Measurements from ENCODE around the gene MTUS2. TPM values are rescaled to one million over a fixed set of nuclear protein-coding genes. Genes with fewer than 3 reads are reported as not detected.

MTUS2 gene
- total RNA-seq, 1 experiment from 2014 or later: 0.35 TPM

- H3K27me3 Mint-ChIP-seq (ENCODE audit: low read depth): peaks cover 3% of the 10 kb centered on the region
- no peak overlapping the region for H2BK5ac ChIP-seq (ENCODE audit: insufficient read length, low read length)
- H3K23me2 ChIP-seq (ENCODE audit: insufficient read length, low read depth, low read length, poor library complexity, severe bottlenecking): no peaks in the 10 kb centered on the region
- H3K27me3 ChIP-seq (ENCODE audit: insufficient read depth, low read length): no peaks in the 10 kb centered on the region
- TF ChIP-seq CTCF (conservative IDR thresholded peaks at IDR 0.05): no peak
- H3K4me2 ChIP-seq (ENCODE audit: insufficient read depth, insufficient read length, low read length): no peak overlapping the region
- H3K56ac ChIP-seq (ENCODE audit: insufficient read length, low read depth, low read length): no peak overlapping the region
- no peak overlapping the region for H4K5ac ChIP-seq (ENCODE audit: insufficient read length, low read depth, low read length)
- no peak overlapping the region for H3K27ac Mint-ChIP-seq
- no peak overlapping the region for H3K18ac ChIP-seq (ENCODE audit: insufficient read length, low read depth, low read length)
- WGBS (ENCODE audit: extremely low coverage, insufficient read length, low lambda C conversion rate): no CpG with 5 or more reads among the region's 1 CpG
- H2BK12ac ChIP-seq (ENCODE audit: insufficient read length, low read depth, low read length): no peak overlapping the region
- no peaks in the 10 kb centered on the region for H3K79me2 ChIP-seq (ENCODE audit: insufficient read depth, low read length)
- H3K9me3 Mint-ChIP-seq: no peaks in the 10 kb centered on the region
- no peak overlapping the region for H3K9ac ChIP-seq (ENCODE audit: extremely low read depth, insufficient read length, low read length)
- no peak overlapping the region for H3K23ac ChIP-seq (ENCODE audit: insufficient read length, low read depth, low read length)
- no peak overlapping the region for H2AFZ ChIP-seq (ENCODE audit: low read length)
- no peaks in the 10 kb centered on the region for H3K36me3 Mint-ChIP-seq (ENCODE audit: insufficient read depth in 1 of 3, low read depth in 3 of 3)
- H3K14ac ChIP-seq (ENCODE audit: insufficient read depth, low read length): no peak overlapping the region
- H2BK120ac ChIP-seq (ENCODE audit: low read depth, low read length, poor library complexity, severe bottlenecking): no peak overlapping the region
- no peak overlapping the region for H3K4me3 Mint-ChIP-seq
- no peak overlapping the region for H3T11ph ChIP-seq (ENCODE audit: low read length)
- H3K4me1 ChIP-seq (ENCODE audit: insufficient read depth, low read length): no peaks in the 10 kb centered on the region
- no peak overlapping the region for H4K8ac ChIP-seq (replicated peaks; ENCODE audit: insufficient read length, low read depth, low read length)
- no peaks in the 10 kb centered on the region for H3K9me3 ChIP-seq (ENCODE audit: control insufficient read depth, low read depth, low read length)
- H2AK5ac ChIP-seq (ENCODE audit: insufficient read length, low read length): no peak overlapping the region
- H2BK15ac ChIP-seq (ENCODE audit: low read depth, low read length): no peak overlapping the region
- H2BK20ac ChIP-seq (ENCODE audit: low read depth, low read length, poor library complexity, severe bottlenecking): no peak overlapping the region
- peaks cover 3 to 7% of the 10 kb centered on the region in 2 experiments for H3K4me1 Mint-ChIP-seq
- no peak overlapping the region for H3K27ac ChIP-seq (ENCODE audit: insufficient read length, low read depth, low read length)
- no peaks in the 10 kb centered on the region for H3K79me1 ChIP-seq (ENCODE audit: insufficient read depth, low read depth, low read length, poor library complexity, severe bottlenecking)
- no peak overlapping the region for H4K91ac ChIP-seq (ENCODE audit: insufficient read length, low read depth, low read length)
- no peak overlapping the region for H3K4ac ChIP-seq (ENCODE audit: low read depth, low read length)
- H4K20me1 ChIP-seq (ENCODE audit: control insufficient read depth, insufficient read depth, insufficient read length): no peaks in the 10 kb centered on the region
- DNase-seq: no peak
Measured at GRCh38 chr13:29436291-29436690, 616.2 kb downstream of the MTUS2 start.

Data from H9 (cell line).